GM19468 (cell line): ENCODE data around the gene PVALEF.

Source experiments
- ATAC-seq: cut with Tn5 transposase; IDR thresholded peaks from one replicate; pipeline ENCODE4 v1.9.1; 2021; ENCODE audit warnings: mild to moderate bottlenecking, moderate library complexity, moderate number of reproducible peaks; ENCODE audit not compliant: unreplicated experiment; ENCODE audit errors: extremely low read depth

PVALEF gene

GRCh38 chr17:81159611-81160265 lies 5.6 kb upstream of the PVALEF start:
- no peak for ATAC-seq

DNA sequence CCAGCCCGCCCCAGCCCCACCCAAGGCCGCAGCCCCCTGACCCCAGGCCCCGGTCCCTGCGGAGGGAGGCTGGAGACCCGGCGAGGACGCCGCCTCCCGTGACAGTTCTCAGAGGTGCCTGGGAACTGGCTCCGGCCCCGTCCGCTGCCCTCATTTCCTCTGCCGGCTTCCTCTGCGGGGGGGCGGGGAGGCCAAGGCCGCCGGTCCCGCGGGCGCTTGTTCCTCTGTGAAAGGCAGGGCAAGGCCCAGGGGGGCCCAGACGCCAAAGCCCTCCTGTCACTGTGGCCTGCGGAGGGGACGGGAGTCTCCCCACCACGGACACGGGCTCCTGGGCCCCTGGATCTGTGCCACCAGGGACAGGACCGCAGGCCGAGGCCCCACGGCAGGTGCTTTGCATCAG lies 5.0 kb upstream of the PVALEF start:
- ATAC-seq = no peak

- no peak for ATAC-seq
Measured at GRCh38 chr17:81160747-81161453, 4.4 kb upstream of the PVALEF start.

DNA sequence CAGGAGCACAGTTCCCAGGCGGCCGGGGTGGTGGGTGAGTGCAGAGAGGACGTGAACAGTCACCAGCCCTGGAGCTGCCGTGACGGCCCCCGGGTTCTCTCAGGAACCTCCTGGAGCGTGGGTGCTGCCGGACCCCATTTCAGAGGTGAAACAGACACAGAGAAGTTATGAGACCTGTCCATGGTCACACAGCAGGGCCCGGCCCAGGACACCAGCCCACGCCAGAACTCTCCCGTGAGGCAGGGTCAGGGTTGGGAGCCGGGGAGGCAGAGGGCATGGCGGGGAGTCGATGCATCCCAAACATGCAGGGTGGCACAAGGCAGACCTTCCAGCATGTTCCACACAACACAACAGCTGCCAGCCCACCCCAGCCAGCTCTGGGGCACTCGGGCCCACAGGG lies 3.8 kb upstream of the PVALEF start:
- ATAC-seq = no peak

- ATAC-seq = no peak
Measured at GRCh38 chr17:81161972-81162371, 3.3 kb upstream of the PVALEF start.

DNA sequence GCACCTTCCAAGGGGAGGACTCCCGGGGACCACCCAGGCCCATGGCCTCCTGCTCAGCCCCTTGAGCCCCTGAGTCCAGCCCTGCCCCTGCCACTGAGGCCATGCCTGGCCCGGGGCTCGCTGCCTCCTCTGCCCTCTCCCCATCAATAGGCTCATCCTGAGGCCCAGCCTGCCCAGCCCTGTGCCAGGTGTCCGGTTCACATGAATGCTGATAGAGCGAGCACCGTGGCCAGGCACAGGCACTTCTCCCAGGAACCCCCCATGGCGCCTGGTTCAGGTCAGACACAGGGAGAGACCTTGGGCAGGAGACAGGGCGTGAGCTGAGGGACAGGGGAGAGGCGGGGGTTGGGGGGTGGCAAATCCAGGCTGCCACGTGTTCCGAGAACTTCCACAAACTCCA lies 2.8 kb upstream of the PVALEF start:
- ATAC-seq = no peak

- ATAC-seq = no peak
Measured at GRCh38 chr17:81163051-81163695, 2.1 kb upstream of the PVALEF start.

DNA sequence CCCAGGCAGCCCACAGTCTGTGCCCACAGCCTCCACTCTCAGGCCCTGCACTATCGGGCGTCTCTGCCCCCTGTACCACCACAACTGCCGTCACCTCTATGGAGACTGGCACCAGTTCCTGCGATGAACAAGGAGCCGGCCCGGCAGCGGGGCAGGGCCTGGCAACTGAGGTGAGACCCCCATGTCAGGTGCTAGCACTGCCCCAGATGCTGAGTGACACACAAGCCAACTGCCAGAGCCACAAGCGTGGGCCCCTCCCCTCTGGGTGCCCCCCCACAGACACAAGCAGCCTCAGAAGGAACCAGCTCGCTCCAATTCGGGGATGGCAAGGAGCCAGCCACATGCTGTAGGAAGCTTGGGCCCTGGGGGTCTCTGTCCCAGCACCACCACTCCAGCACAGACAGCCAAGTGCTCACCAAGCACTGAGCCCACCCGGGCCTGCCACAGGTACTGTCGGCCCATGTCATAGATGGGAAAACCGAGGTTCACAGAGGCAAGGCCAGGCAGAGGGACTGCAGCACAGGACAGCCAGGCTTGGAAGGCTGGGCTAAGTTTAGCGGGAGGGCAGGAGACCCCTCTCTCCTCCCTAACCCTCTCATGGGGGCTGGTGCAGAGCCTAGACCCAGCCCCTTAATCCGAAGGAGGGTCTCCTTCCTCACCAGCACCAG lies 1.5 kb upstream of the PVALEF start:
- ATAC-seq = no peak

DNA sequence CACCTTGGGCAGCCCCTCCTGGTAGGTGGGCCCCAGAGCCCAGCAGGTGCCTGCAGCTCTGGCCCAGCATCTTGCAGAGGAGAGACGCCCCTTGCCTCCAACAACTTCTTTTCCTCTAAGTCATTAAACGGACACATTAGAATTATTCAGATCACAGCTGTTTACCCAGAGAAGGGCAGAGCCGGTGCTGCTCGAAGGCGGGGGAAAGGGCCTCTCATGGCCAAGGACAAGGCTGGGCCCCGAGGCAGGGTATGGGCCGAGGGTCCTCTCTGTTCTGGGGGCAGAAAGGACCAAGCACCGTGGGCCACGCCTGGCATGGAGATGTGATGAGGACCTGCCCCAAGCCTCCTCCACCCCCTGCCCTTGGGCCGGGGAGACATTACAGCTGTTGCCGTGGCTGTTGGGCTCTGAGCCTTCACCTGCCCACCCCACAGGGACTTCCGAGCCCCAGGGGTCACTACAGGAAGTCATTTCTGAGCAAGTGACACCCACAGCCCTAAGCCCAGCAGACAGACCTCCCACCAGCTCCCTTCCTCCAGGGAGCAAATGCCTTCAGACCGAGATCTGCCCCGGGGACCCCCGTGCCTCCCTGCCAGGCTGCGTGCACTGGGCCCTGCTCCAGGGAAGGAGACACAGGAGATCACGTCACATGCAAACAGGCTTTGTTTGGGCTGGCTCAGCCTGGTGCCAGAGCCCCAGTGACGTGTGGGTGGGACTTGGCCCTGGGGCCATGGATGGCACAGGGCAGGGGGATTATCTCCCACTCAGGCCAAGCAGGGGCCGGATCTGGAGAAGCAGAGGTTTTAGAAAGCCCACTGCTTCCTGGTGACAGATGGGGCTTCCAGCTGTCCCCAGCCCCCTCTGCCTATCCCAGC lies 699 bp upstream of the PVALEF start:
- no peak for ATAC-seq

DNA sequence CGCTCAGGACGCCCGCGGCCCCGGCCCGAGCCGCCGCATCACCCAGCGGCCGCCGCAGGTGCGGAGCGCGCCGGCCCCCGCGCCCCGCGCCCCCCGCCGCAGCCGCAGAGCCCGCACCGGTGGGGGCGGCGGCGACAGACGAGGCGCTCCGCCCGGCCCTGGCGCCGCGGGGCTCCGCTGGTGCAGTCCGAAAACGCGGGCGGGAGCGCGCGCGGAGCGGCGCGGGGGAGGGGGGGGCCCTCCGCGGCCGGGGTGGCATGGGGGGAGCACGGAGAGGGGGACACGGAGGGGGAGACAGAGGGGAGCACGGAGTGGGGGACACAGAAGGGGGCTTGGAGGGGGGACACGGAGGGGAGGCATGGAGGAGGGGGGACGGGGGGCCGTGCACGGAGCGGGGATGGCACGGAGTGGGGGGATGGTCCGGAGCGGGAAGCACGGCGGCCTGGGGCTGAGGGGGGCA lies 756 bp downstream of the PVALEF start, which contains the start of gene AATK:
AATK (minus strand) TSS at position 189 of the 460 bp plus-strand sequence. CDS start 229 bp downstream, outside the sequence.
- no peak for ATAC-seq

GRCh38 chr17:81167194-81167524 lies 1.9 kb downstream of the PVALEF start:
- no peak for ATAC-seq

- ATAC-seq = no peak
Measured at GRCh38 chr17:81167638-81168037, 2.3 kb downstream of the PVALEF start.

DNA sequence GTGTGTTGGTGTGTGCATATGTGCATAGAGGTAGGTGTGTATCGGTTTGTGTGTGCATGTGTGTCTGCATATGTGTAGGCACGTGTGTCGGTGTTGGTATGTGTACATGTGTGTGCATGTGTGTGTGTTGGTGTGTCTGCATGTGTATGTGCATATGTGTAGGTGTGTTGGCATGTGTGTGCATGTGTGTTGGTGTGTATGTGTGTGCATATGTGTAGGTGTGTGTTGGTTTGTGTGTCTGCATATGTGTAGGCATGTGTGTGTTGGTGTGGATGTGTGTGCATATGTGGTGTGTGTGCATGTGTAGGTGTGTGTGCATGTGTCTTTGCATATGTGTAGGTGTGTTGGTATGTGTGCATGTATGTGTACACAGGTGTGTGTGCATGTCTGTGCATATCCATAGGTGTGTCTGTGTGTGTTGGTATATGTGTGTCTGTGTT lies 4.6 kb downstream of the PVALEF start:
- ATAC-seq = no peak

- no peak for ATAC-seq
Measured at GRCh38 chr17:81170727-81171494, 5.6 kb downstream of the PVALEF start.

- ATAC-seq = no peak
Measured at GRCh38 chr17:81171941-81172340, 6.6 kb downstream of the PVALEF start.

GRCh38 chr17:81173052-81173761 lies 7.9 kb downstream of the PVALEF start:
- no peak for ATAC-seq

DNA sequence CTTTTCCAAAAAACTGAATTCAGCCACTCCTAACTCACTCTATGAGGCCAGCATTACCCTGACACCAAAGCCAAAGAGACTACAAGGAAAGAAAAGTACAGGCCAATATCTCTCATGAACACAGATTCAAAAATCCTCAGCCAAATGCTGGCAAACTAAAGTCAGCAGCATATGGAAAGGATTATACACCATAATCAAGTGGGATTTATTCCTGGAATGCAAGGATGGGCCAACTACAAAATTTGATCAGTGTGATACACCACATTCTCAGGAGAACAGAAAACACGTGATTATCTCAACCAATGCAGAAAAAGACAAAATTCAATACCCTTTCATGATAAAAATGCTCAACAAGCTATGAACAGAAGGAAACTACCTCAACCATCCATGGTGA lies 8.5 kb downstream of the PVALEF start:
- no peak for ATAC-seq

DNA sequence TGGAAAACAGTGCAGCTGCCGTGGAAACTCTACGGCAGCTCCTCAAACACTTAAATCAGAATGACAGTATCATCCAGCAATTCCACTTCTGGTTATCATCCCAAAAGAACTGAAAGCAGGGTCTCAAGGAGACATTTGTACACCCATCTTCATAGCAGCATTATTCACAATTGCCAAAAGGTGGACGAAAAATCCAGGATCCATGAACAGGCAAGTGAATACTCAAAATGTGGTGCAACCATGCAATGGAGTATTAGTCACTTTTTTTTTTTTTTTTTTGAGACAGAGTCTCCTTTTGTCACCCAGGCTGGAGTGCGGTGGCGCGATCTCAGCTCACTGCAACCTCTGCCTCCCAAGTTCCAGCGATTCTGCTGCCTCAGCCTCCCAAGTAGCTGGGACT lies 11.4 kb downstream of the PVALEF start:
- no peak for ATAC-seq
